HepG2 (cell line): ENCODE data around the gene HYCC2. TPM values are rescaled to one million over a fixed set of nuclear protein-coding genes. Genes with fewer than 3 reads are reported as not detected.
A peak's percentile ranks its signal among the peaks of the same experiment; 100 is the strongest.

Experiments used
- ATRX ChIP-seq: sonication (generic); formaldehyde crosslinking; IDR thresholded peaks from 2 replicates; pipeline ENCODE4 v1.4.0; 2020; ENCODE audit warnings: missing genetic modification reagents, borderline replicate concordance
- ELF3 ChIP-seq: IDR thresholded peaks from 2 replicates; pipeline ENCODE4 v1.6.1; 2016; ENCODE audit warnings: missing genetic modification reagents, missing compliant biosample characterization
- FOXO1 ChIP-seq: sonication (generic); formaldehyde crosslinking; IDR thresholded peaks from 2 replicates; pipeline ENCODE4 v1.4.0; 2020; ENCODE audit warnings: missing genetic modification reagents
- HIVEP1 ChIP-seq: sonication (generic); formaldehyde crosslinking; IDR thresholded peaks from 2 replicates; pipeline ENCODE4 v1.4.0; 2020; ENCODE audit warnings: mild to moderate bottlenecking, missing genetic modification reagents
- HNRNPH1 ChIP-seq: fragments of 200-400 bp; formaldehyde crosslinking; optimal IDR thresholded peaks from 2 replicates; pipeline ENCODE3; 2017; ENCODE audit warnings: mild to moderate bottlenecking, low read depth, low read length
- JUND ChIP-seq: sonication (generic); formaldehyde crosslinking; IDR thresholded peaks from 2 replicates; pipeline ENCODE4 v1.8.0; 2022; ENCODE audit warnings: mild to moderate bottlenecking, missing genetic modification reagents
- MATR3 ChIP-seq: sonication (generic); formaldehyde crosslinking; IDR thresholded peaks from 2 replicates; pipeline ENCODE4 v1.4.0; 2020; ENCODE audit warnings: missing genetic modification reagents
- MIXL1 ChIP-seq: IDR thresholded peaks from 2 replicates; pipeline ENCODE4 v1.6.1; 2016
- MTA3 ChIP-seq: sonication (generic); formaldehyde crosslinking; IDR thresholded peaks from 2 replicates; pipeline ENCODE4 v1.4.0; 2020; ENCODE audit warnings: missing genetic modification reagents
- NFATC3 ChIP-seq: sonication (generic); formaldehyde crosslinking; IDR thresholded peaks from 2 replicates; pipeline ENCODE4 v1.5.1; 2020; ENCODE audit warnings: mild to moderate bottlenecking, missing genetic modification reagents
- PRMT3 ChIP-seq: sonication (generic); formaldehyde crosslinking; IDR thresholded peaks from 2 replicates; pipeline ENCODE4 v1.8.1; 2022; ENCODE audit warnings: low read depth, mild to moderate bottlenecking, moderate library complexity, missing genetic modification reagents, borderline replicate concordance
- RCOR2 ChIP-seq: IDR thresholded peaks from 2 replicates; pipeline ENCODE4 v1.6.1; 2016; ENCODE audit warnings: missing biosample characterization, missing genetic modification reagents
- TOE1 ChIP-seq: sonication (generic); formaldehyde crosslinking; IDR thresholded peaks from 2 replicates; pipeline ENCODE4 v1.4.0; 2020; ENCODE audit warnings: mild to moderate bottlenecking, missing genetic modification reagents
- YY1 ChIP-seq: IDR thresholded peaks from 2 replicates; pipeline ENCODE4 v1.6.1; 2011; ENCODE audit warnings: low read length, low read depth, moderate library complexity, mild to moderate bottlenecking; ENCODE audit not compliant: insufficient read depth, insufficient replicate concordance
- ZKSCAN1 ChIP-seq: fragments of 150-350 bp; IDR thresholded peaks from 2 replicates; pipeline ENCODE4 v1.6.1; 2014; ENCODE audit warnings: low read length
- ZNF335 ChIP-seq: sonication (generic); formaldehyde crosslinking; IDR thresholded peaks from 2 replicates; pipeline ENCODE4 v1.4.0; 2020; ENCODE audit warnings: missing genetic modification reagents
- ZNF550 ChIP-seq: sonication (generic); formaldehyde crosslinking; IDR thresholded peaks from 2 replicates; pipeline ENCODE4 v1.4.0; 2020; ENCODE audit warnings: mild to moderate bottlenecking, missing genetic modification reagents, borderline replicate concordance
- ZNF557 ChIP-seq: sonication (generic); formaldehyde crosslinking; IDR thresholded peaks from 2 replicates; pipeline ENCODE4 v1.4.0; 2020; ENCODE audit warnings: missing genetic modification reagents
- ZNF780A ChIP-seq: sonication (generic); formaldehyde crosslinking; IDR thresholded peaks from 2 replicates; pipeline ENCODE4 v1.8.0; 2022; ENCODE audit warnings: mild to moderate bottlenecking, missing genetic modification reagents, moderate library complexity
- polyA plus RNA-seq, 8 experiments: library from polyadenylated mRNA; depleted of rRNA in 3 of 8; stranded (reverse) in 7 of 8; unstranded in 1 of 8; fragments of >200 nt; fragmentation: Illumina TruSeq in 4 of 8; extraction: Trizol in 4 of 8; gene quantifications; 2 replicates each; pipeline versions ENCODE4 v1.2.1 to v1.2.3, GENCODE V29; 2011 to 2016; ENCODE audit warnings: low read depth in 4 of 8, missing spikeins in 1 of 8, mixed read lengths in 1 of 8; ENCODE audit not compliant: insufficient read depth in 1 of 8
- total RNA-seq, 5 experiments: library from RNA; depleted of rRNA; stranded (reverse); fragments of >200 nt; fragmentation: Illumina TruSeq; extraction: Trizol; gene quantifications; 2 replicates each; pipeline ENCODE4 v1.2.3, GENCODE V29; 2016; ENCODE audit warnings: low read depth in 1 of 5
- TF ChIP-seq, protein P1 (sequence below): sonication (generic); formaldehyde crosslinking; IDR thresholded peaks from 2 replicates; pipeline ENCODE4 v1.4.0; 2020; ENCODE audit warnings: missing genetic modification reagents, mild to moderate bottlenecking, borderline replicate concordance
- TF ChIP-seq, protein P2 (sequence below), 2 experiments: sonication (generic) in 1 of 2; formaldehyde crosslinking in 1 of 2; IDR thresholded peaks; 2 replicates each; pipeline versions ENCODE4 v1.5.1 to v1.6.1; 2011 to 2020; ENCODE audit warnings: borderline replicate concordance in 1 of 2, low read depth in 1 of 2, low read length in 1 of 2, mild to moderate bottlenecking in 1 of 2, missing genetic modification reagents in 1 of 2, moderate library complexity in 1 of 2
- TF ChIP-seq, protein P3 (sequence below): sonication (generic); formaldehyde crosslinking; IDR thresholded peaks from 2 replicates; pipeline ENCODE4 v1.8.0; 2022; ENCODE audit warnings: mild to moderate bottlenecking, missing genetic modification reagents
- TF ChIP-seq, protein P4 (sequence below): sonication (generic); formaldehyde crosslinking; IDR thresholded peaks from 2 replicates; pipeline ENCODE4 v1.4.0; 2020; ENCODE audit warnings: mild to moderate bottlenecking, missing genetic modification reagents

HYCC2 gene
- total and polyA plus RNA-seq, 2 of the 13 experiments (the other 11 are each of a cell fraction or from before 2014, with no cell fraction given), result 4.7 to 13.9 TPM

DNA sequence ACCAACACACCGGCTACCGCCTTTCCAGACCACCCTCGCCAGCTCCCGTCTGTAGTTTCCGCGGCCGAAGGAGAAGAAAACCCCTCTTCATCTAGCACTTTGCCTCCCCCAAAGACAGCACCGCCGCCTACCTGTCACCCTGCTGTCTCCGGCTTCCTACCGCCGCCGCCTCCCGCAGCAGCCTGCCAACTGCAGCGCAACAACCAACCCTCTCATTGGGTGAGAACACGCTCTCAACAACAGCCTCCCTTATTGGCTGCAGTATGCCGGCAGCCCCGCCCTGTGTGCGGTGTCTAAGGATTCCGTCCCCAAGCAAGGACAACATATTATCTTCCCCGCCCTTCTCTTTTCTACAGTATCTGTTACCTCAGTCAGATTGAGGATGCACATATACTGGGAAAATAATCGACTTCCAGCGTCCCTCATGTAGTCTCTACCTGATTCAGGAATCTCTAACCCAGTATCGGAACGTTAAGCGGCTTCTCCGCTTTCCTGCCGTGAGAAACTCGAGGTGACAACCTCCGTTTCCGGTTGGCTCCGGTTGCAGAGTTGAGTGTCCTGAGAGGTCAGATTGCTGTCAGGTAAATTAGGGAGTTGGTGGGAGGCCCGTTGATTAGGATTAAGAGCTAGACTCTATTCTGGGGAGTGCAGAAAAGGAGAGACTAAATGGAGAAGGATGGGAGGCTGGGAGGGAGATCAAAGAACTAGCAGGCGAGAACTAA, at the start of gene HYCC2, which contains the start of gene NDUFB3 (continued):
- TF ChIP-seq YY1 (peak; percentile 34), ZNF780A (CRISPR knock-in tag) (peak; percentile 98), HIVEP1 (no peak), ZNF557 (CRISPR knock-in tag) (no peak; the same call in 1 of the 2 replicates), ZNF335 (CRISPR knock-in tag) (peak; percentile 94), NFATC3 (CRISPR knock-in tag) (0 out of 2 replicates have a peak, but pooled peaks have one; percentile 28), MTA3 (no peak), RCOR2 (peak; percentile 78), PRMT3 (CRISPR knock-in tag) (no peak), HNRNPH1 (no peak), MATR3 (CRISPR knock-in tag) (no peak), MIXL1 (CRISPR knock-in tag) (peak; percentile 77), FOXO1 (CRISPR knock-in tag) (peak; percentile 14), ZNF550 (CRISPR knock-in tag) (peak; percentile 58; the same call in 1 of the 2 replicates), TOE1 (CRISPR knock-in tag) (peak; percentile 90), ELF3 (CRISPR knock-in tag) (peak; percentile 77), ATRX (CRISPR knock-in tag) (peak; percentile 90; the same call in 1 of the 2 replicates), ZKSCAN1 (no peak; the same call in 1 of the 2 replicates), JUND (CRISPR knock-in tag) (0 out of 2 replicates have a peak, but pooled peaks have one; percentile 48)
- TF ChIP-seq, protein P1, sequence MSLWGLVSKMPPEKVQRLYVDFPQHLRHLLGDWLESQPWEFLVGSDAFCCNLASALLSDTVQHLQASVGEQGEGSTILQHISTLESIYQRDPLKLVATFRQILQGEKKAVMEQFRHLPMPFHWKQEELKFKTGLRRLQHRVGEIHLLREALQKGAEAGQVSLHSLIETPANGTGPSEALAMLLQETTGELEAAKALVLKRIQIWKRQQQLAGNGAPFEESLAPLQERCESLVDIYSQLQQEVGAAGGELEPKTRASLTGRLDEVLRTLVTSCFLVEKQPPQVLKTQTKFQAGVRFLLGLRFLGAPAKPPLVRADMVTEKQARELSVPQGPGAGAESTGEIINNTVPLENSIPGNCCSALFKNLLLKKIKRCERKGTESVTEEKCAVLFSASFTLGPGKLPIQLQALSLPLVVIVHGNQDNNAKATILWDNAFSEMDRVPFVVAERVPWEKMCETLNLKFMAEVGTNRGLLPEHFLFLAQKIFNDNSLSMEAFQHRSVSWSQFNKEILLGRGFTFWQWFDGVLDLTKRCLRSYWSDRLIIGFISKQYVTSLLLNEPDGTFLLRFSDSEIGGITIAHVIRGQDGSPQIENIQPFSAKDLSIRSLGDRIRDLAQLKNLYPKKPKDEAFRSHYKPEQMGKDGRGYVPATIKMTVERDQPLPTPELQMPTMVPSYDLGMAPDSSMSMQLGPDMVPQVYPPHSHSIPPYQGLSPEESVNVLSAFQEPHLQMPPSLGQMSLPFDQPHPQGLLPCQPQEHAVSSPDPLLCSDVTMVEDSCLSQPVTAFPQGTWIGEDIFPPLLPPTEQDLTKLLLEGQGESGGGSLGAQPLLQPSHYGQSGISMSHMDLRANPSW (CRISPR knock-in tag), result peak; percentile 99; the same call in 1 of the 2 replicates
- TF ChIP-seq, protein P2, sequence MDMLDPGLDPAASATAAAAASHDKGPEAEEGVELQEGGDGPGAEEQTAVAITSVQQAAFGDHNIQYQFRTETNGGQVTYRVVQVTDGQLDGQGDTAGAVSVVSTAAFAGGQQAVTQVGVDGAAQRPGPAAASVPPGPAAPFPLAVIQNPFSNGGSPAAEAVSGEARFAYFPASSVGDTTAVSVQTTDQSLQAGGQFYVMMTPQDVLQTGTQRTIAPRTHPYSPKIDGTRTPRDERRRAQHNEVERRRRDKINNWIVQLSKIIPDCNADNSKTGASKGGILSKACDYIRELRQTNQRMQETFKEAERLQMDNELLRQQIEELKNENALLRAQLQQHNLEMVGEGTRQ (IDR thresholded peaks at IDR 0.05; ENCODE audit: low read depth, low read length), result no peak
- TF ChIP-seq, protein P2 (CRISPR knock-in tag; IDR thresholded peaks at IDR 0.05; ENCODE audit: borderline replicate concordance), result no peak
- TF ChIP-seq, protein P3, sequence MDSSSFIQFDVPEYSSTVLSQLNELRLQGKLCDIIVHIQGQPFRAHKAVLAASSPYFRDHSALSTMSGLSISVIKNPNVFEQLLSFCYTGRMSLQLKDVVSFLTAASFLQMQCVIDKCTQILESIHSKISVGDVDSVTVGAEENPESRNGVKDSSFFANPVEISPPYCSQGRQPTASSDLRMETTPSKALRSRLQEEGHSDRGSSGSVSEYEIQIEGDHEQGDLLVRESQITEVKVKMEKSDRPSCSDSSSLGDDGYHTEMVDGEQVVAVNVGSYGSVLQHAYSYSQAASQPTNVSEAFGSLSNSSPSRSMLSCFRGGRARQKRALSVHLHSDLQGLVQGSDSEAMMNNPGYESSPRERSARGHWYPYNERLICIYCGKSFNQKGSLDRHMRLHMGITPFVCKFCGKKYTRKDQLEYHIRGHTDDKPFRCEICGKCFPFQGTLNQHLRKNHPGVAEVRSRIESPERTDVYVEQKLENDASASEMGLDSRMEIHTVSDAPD (CRISPR knock-in tag), result no peak; the same call in 1 of the 2 replicates
- TF ChIP-seq, protein P4, sequence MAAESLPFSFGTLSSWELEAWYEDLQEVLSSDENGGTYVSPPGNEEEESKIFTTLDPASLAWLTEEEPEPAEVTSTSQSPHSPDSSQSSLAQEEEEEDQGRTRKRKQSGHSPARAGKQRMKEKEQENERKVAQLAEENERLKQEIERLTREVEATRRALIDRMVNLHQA (CRISPR knock-in tag), result no peak
